ENCODE measurements around the gene CTSS.
"Not testable (repeated sequence)": the region's sequence is repeated elsewhere in the genome, so short reads cannot be mapped to it uniquely, and the experiment has no call there.

The CTSS gene

GRCh38 chr1:150772326-150772725 lies 6.7 kb upstream of the CTSS start:
- no peak for DNase-seq

DNA sequence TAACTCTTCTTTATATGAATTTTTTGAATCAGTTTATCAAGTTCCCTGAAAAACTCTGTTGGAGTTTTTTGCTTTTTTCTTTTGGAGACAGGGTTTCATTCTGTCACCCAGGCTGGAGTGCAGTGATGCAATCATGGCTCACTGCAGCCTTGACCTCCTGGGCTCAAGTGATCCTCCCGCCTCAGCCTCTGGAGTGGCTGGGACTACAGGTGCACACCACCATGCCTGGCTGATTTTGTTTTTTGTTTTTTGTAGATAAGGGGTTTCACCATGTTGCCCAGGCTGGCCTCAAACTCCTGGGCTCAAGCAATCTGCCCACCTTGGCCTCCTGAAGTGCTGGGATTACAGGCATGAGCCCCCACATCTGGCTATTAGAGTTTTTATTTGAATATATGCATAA lies 2.1 kb upstream of the CTSS start:
- not testable (repeated sequence) for DNase-seq

- not testable (repeated sequence) for DNase-seq
These were observed 361 bp upstream of the CTSS start for GRCh38 chr1:150765977-150766301.

DNA sequence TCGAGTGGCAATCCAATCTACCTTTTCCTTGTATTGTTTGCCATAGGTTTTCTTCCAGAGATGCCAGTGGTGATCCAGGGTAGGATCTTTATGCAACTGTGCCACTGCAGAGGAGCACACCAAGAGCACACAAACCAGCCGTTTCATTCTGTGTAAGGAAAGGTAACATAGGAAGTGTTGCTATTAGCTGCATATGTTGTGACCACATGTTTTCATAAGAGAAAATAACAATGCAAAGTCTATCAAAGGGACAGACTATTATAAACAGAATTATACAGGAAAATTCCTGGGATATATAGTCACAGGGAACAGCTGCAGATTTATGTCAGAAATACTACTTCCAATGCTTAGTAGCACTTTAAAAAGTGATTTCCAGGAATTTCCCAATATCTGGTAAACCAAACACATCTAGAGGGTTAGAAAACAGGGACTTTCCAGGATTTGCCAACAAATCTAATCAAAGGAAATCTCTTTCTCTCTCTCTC lies 919 bp downstream of the CTSS start:
- no peak for DNase-seq

DNA sequence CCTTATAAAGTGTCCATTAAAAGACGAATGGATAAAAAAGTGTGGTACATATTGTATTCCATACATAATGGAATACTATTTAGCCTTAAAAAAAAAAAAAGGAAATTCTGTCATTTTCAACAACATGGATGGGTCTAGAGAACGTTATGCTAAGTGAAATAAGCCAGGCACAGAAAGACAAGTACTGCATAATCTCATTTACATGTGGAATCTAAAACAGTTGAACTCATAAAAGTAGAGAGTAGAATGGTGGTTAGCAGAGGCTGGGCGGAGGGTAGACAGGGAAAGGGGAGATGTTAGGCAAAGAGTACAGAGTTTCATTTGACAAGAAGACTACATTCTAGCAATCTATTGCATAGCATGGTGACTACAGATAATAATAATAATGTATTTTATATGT lies 2.6 kb downstream of the CTSS start:
- no peak for DNase-seq

DNA sequence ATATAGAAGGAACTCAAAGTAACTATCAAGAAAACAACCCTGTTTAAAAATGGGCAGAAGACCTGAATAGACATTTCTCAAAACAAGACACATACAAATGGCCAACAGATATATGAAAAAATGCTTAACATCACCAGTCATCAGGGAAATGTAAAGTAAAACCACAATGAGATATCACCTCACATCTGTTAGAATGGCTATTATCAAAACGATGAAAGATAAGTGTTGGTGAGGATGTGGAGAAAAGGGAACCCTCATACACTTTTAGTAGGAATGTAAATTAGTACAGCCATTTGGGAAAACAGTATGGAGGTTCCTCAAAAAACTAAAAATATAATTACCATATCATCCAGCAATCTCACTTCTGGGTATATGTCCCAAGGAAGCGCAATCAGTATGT lies 3.0 kb downstream of the CTSS start:
- no peak for DNase-seq

GRCh38 chr1:150761801-150762200 lies 3.8 kb downstream of the CTSS start:
- DNase-seq = no peak

- no peak for DNase-seq
These were observed 5.6 kb downstream of the CTSS start for GRCh38 chr1:150760013-150760412.

DNA sequence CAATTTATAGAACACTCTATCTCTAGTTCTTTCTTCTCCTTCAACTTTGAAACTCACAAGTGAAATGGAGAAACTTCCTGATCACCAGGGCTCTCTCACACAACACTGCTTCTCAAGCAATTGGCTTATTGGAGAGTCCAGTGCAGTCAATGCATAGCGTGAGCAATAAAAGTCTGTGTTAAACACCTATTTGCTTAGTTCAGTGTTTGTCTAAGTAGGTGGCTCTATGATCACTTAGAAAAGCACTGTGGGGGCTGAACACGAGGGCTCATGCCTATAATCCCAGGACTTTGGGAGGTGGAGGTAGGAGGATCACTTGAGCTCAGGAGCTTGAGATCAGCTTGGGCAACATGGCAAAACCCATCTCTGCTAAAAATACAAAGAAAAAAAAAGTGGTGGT lies 12.2 kb downstream of the CTSS start:
- DNase-seq = no peak

GRCh38 chr1:150751443-150751842 lies 14.1 kb downstream of the CTSS start:
- DNase-seq = no peak

DNA sequence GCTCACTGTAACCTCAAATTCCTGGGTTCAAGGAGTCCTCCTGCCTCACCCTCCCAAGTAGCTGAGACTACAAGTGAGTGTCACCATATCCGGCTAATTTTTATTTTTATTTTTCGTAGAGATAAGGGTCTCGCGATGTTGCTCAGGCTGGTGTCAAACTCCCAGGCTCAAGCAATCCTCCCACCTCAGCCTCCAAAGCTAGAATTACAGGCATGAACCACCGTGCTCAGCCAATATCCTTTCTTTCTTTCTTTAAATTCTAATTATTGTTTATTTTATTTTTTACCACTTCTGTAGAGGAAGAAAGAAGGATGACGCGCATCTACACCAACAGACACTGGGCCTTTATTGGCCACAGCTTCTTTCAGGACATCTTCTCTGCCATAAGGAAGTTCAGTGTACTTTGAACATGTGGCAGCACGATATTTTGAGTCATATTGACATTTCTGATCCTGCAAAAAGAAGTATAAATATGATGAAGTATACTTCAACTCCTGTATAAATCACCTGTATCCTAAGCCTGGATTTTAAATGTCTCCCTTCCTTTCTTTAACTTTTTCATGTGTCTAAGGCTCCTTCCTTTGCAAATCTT lies 15.8 kb downstream of the CTSS start:
- DNase-seq = no peak

- DNase-seq = no peak
These were observed 16.5 kb downstream of the CTSS start for GRCh38 chr1:150748878-150749719.

- no peak for DNase-seq
These were observed 35.4 kb downstream of the CTSS start for GRCh38 chr1:150730130-150730721.

GRCh38 chr1:150724336-150724735 lies 41.2 kb downstream of the CTSS start:
- DNase-seq = no peak

DNA sequence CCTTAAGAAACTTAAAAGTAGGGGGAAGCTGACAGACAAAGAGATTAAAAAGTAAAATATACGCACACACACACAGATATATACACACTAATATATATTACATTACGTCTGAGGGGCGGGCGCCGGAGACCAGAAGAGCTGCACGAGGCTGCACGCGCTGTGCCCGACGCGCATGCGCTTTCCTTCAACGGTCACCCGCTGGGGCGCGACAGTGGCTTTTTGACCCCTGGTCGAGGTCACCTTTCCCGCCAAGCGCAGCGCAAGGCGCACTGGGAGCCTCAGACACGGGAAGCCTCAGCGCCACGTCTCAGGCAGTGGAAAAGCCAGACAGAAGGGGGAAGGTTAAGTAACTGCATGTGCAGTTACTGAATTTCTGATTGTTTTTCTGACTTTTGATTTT lies 44.9 kb downstream of the CTSS start, which contains the start of gene HORMAD1:
TSS of gene HORMAD1 (minus strand) at position 193 of the 400 bp plus-strand sequence. CDS start 1,390 bp downstream, outside the sequence.
- no peak for DNase-seq

- no peak for DNase-seq
These were observed 45.5 kb downstream of the CTSS start for GRCh38 chr1:150720098-150720497.

DNA sequence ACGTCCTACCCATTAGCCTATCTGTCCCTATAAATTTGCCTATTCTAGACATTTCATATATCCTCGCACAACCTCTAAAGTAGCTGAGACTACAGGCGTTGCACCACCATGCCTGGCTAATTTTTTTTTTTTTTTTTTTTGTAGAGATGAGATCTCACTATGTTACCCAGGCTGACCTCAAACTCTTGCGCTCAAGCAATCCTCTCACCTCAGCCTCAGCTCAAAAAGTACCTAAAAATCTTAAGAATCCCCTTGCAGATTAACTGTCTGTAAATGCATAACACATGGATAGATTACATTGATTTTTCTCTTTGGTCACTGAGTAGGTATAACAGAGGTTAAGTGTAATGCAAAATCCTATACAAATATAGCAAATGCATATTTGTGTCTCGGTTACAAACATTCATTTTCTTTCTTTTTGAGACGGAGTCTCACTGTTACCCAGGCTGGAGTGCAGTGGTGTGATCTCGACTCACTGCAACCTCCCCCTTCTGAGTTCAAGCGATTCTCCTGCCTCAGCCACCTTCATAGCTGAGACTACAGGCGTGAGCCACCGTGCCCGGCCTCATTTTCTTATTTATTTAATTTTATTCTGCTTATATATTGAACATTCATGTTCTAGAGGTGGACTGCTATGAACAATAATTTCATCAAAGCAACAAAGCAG lies 47.2 kb downstream of the CTSS start:
- DNase-seq = no peak

- DNase-seq = not testable (repeated sequence)
These were observed 56.5 kb downstream of the CTSS start for GRCh38 chr1:150709031-150709430.

DNA sequence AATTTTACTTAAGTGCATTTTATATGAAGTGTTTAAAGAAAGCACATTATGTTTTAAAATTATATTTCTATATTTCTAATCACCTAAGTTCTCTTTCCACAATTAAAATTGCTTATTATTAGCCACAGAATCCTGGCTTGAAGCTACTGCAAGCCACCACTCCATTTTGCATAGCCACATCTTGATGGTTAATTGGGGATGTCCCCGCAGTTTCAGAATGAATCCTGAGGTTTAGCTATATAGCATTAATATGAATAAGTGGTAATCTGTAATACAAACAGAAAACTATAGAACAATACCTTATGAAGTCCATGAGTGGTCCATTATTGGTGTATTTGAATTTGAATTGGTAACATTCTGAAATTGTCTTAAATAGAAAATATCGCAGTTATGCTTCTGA lies 57.0 kb downstream of the CTSS start:
- no peak for DNase-seq

GRCh38 chr1:150706091-150706490 lies 59.5 kb downstream of the CTSS start:
- DNase-seq = no peak

DNA sequence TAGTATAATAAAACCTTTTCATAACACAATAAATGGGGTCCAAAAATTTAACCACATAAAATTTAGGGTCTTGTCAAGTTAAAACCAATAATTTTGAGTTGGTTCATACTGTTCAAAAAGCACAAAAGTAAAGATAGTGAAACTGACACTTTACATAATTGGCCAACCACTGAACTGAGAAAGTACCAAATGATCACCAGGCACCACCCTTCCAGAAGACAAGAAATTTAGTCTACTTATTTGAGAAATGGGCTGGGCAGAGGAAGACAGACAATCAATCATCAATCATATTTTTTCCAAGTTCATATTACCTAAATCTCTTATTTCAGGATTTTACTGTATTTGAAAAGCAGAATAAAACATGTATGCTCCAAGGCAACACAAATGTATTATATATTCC lies 62.2 kb downstream of the CTSS start:
- no peak for DNase-seq

GRCh38 chr1:150696995-150697927 lies 68.3 kb downstream of the CTSS start, which contains the start of gene GOLPH3L:
Gene GOLPH3L (minus strand): TSS chr1:150697154. CDS start chr1:150694838, 2,316 bp downstream.
- peak; percentile 98 for DNase-seq

All from SIG-M5 (cell line).